ENCODE results near the gene TM4SF18.

TM4SF18 gene

DNA sequence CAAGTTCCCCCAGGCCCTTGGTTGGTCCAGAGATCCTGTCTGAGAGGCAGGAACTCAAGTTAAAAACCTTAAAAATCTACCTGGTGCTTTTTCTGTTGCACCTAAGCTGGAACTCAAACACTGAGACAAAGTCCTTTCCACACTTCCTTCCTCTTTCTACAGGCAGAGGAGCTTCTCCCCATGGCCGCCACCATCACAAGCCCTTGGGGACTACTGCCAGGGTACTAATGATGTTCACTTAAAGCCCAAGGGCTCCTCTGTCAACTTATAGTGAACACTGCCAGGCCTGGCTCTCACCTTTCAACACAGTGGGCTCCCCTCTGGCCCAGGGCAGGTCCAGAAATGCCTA, 26.0 kb downstream of the TM4SF18 start:
- no peak for DNase-seq (ENCODE audit: low spot score)
- H4K8ac ChIP-seq (ENCODE audit: low read depth, low read length) = no peak overlapping the region
- no peak overlapping the region for H2BK120ac ChIP-seq (ENCODE audit: low read depth, low read length)
- no peak overlapping the region for H3K4me3 ChIP-seq (ENCODE audit: low read length in 2 of 2)
- peaks cover 3 to 4% of the 10 kb centered on the region in 2 donors for H3K9me3 ChIP-seq (replicated peaks in 1 of 2; ENCODE audit: control insufficient read depth in 2 of 2, insufficient read depth in 1 of 2, low read depth in 1 of 2, low read length in 2 of 2)
- H3K23ac ChIP-seq (ENCODE audit: low read depth, low read length, poor library complexity) = no peak overlapping the region
- H3K9ac ChIP-seq (ENCODE audit: low read depth, low read length, poor library complexity) = no peak overlapping the region
- H3K27me3 ChIP-seq (ENCODE audit: control insufficient read depth in 3 of 3, insufficient read depth in 3 of 3, low read depth in 1 of 3, low read length in 3 of 3) = peaks cover 0 to 7% (median 0%) of the 10 kb centered on the region in 3 experiments
- no peak overlapping the region for H2BK15ac ChIP-seq (ENCODE audit: low read length)
- H2AFZ ChIP-seq (ENCODE audit: low read length) = no peak overlapping the region
- no peaks in the 10 kb centered on the region for H3K36me3 ChIP-seq (replicated peaks in 1 of 2; ENCODE audit: control insufficient read depth in 2 of 2, insufficient read depth in 2 of 2, low read length in 2 of 2)
- no peak overlapping the region for H3K4me2 ChIP-seq (ENCODE audit: insufficient read depth, low read length, poor library complexity, severe bottlenecking)
- H2AK5ac ChIP-seq (ENCODE audit: low read depth, low read length) = no peak overlapping the region
- H4K91ac ChIP-seq (ENCODE audit: low read depth, low read length, poor library complexity) = no peak overlapping the region
- H2BK5ac ChIP-seq (ENCODE audit: low read length) = no peak overlapping the region
- no peak overlapping the region for H3K14ac ChIP-seq (ENCODE audit: low read length)
- no peak overlapping the region for H3K27ac ChIP-seq (replicated peaks; ENCODE audit: low read length)
- no peaks in the 10 kb centered on the region for H3K79me1 ChIP-seq (ENCODE audit: low read depth, low read length)
- H3K4ac ChIP-seq (ENCODE audit: low read length) = no peak overlapping the region
- no CpG with 5 or more reads among the region's 1 CpG for WGBS, 2 donors (ENCODE audit: extremely low coverage in 2 of 2, insufficient read length in 2 of 2, insufficient replicate concordance in 1 of 2)
- no peaks in the 10 kb centered on the region for H3K4me1 ChIP-seq (ENCODE audit: control insufficient read depth in 2 of 2, insufficient read depth in 1 of 2, low read depth in 1 of 2, low read length in 2 of 2)
- H3K18ac ChIP-seq (ENCODE audit: low read length) = no peak overlapping the region
- no peak overlapping the region for H2BK12ac ChIP-seq (ENCODE audit: low read length)

DNA sequence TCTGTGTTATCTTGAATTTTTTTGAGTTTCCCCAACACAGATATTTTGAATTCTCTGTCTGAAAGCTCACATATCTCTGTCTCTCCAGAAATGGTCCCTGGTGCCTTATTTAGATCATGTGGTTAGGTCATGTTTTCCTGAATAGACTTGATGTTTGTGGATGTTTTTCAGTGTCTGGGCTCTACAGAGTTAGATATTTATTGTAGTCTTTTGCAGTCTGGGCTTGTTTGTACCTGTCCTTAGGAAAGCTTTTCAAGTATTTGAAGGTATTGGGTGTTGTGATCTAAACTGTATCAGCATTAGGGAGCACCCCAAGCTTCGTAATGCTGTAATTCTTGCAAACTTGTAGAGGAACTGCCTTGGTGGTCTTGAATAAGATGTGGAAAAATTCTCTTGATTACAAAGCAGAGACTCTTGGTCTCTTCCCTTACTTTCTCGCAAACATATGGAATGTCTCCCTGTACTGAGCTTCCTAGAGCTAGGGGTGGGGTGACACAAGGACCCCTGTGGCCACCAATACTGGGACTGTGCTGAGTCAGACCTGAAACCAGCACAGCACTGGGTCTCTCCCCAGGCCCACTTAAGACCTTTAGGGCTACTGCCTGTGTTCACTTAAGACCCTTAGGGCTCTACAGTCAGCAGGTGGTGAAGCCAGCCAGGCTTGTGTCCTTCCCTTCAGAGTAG, 26.5 kb downstream of the TM4SF18 start:
- no peak overlapping the region for H4K91ac ChIP-seq (ENCODE audit: low read depth, low read length, poor library complexity)
- no peak overlapping the region for H3K14ac ChIP-seq (ENCODE audit: low read length)
- peaks cover 0 to 7% (median 0%) of the 10 kb centered on the region in 3 experiments for H3K27me3 ChIP-seq (ENCODE audit: control insufficient read depth in 3 of 3, insufficient read depth in 3 of 3, low read depth in 1 of 3, low read length in 3 of 3)
- no peaks in the 10 kb centered on the region for H3K79me1 ChIP-seq (ENCODE audit: low read depth, low read length)
- peaks cover 3 to 4% of the 10 kb centered on the region in 2 donors for H3K9me3 ChIP-seq (replicated peaks in 1 of 2; ENCODE audit: control insufficient read depth in 2 of 2, insufficient read depth in 1 of 2, low read depth in 1 of 2, low read length in 2 of 2)
- no peak overlapping the region for H3K27ac ChIP-seq (replicated peaks; ENCODE audit: low read length)
- no peak overlapping the region for H2BK5ac ChIP-seq (ENCODE audit: low read length)
- no peak overlapping the region for H2BK120ac ChIP-seq (ENCODE audit: low read depth, low read length)
- H2AK5ac ChIP-seq (ENCODE audit: low read depth, low read length) = no peak overlapping the region
- H3K4me2 ChIP-seq (ENCODE audit: insufficient read depth, low read length, poor library complexity, severe bottlenecking) = no peak overlapping the region
- H3K9ac ChIP-seq (ENCODE audit: low read depth, low read length, poor library complexity) = no peak overlapping the region
- no CpG with 5 or more reads among the region's 2 CpGs for WGBS, 2 donors (ENCODE audit: extremely low coverage in 2 of 2, insufficient read length in 2 of 2, insufficient replicate concordance in 1 of 2)
- H4K8ac ChIP-seq (ENCODE audit: low read depth, low read length) = no peak overlapping the region
- no peak overlapping the region for H2AFZ ChIP-seq (ENCODE audit: low read length)
- H3K23ac ChIP-seq (ENCODE audit: low read depth, low read length, poor library complexity) = no peak overlapping the region
- H3K4ac ChIP-seq (ENCODE audit: low read length) = no peak overlapping the region
- no peak for DNase-seq (ENCODE audit: low spot score)
- no peaks in the 10 kb centered on the region for H3K4me1 ChIP-seq (ENCODE audit: control insufficient read depth in 2 of 2, insufficient read depth in 1 of 2, low read depth in 1 of 2, low read length in 2 of 2)
- H3K36me3 ChIP-seq (replicated peaks in 1 of 2; ENCODE audit: control insufficient read depth in 2 of 2, insufficient read depth in 2 of 2, low read length in 2 of 2) = no peaks in the 10 kb centered on the region
- H2BK12ac ChIP-seq (ENCODE audit: low read length) = no peak overlapping the region
- no peak overlapping the region for H3K18ac ChIP-seq (ENCODE audit: low read length)
- H2BK15ac ChIP-seq (ENCODE audit: low read length) = no peak overlapping the region
- H3K4me3 ChIP-seq (ENCODE audit: low read length in 2 of 2) = no peak overlapping the region

DNA sequence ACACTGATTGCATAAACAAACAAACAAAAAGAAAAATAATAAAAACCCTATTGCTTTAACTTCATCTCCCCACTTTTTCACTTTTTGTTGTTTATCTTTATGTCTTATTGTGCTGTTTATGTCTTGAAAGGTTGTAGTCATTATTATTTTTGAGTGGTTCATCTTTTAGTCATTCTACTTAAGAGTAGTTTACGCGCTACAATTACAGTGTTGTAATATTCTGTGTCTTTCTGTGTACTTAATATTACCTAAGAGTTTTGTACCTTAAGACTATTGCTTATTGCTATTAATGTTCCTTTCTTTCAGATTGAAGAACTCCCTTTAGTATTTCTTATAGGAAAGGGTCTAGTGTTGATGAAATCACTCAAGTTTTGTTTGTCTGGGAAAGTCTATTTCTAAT, 28.1 kb downstream of the TM4SF18 start:
- Histone ChIP-seq H2BK120ac (ENCODE audit: low read depth, low read length) (no peak overlapping the region), H3K9me3 (replicated peaks in 1 of 2; ENCODE audit: control insufficient read depth in 2 of 2, insufficient read depth in 1 of 2, low read depth in 1 of 2, low read length in 2 of 2) (peaks cover 0 to 2% of the 10 kb centered on the region in 2 donors), H3K36me3 (replicated peaks in 1 of 2; ENCODE audit: control insufficient read depth in 2 of 2, insufficient read depth in 2 of 2, low read length in 2 of 2) (no peaks in the 10 kb centered on the region), H3K27ac (replicated peaks; ENCODE audit: low read length) (no peak overlapping the region), H3K23ac (ENCODE audit: low read depth, low read length, poor library complexity) (no peak overlapping the region), H3K18ac (ENCODE audit: low read length) (no peak overlapping the region), H3K4me1 (ENCODE audit: control insufficient read depth in 2 of 2, insufficient read depth in 1 of 2, low read depth in 1 of 2, low read length in 2 of 2) (peaks cover 0 to 3% of the 10 kb centered on the region in 2 donors), H4K91ac (ENCODE audit: low read depth, low read length, poor library complexity) (no peak overlapping the region), H3K79me1 (ENCODE audit: low read depth, low read length) (no peaks in the 10 kb centered on the region), H4K8ac (ENCODE audit: low read depth, low read length) (no peak overlapping the region), H3K9ac (ENCODE audit: low read depth, low read length, poor library complexity) (no peak overlapping the region), H2AFZ (ENCODE audit: low read length) (no peak overlapping the region), H3K4me2 (ENCODE audit: insufficient read depth, low read length, poor library complexity, severe bottlenecking) (no peak overlapping the region), H2BK15ac (ENCODE audit: low read length) (no peak overlapping the region), H3K4ac (ENCODE audit: low read length) (no peak overlapping the region), H2BK5ac (ENCODE audit: low read length) (no peak overlapping the region), H2BK12ac (ENCODE audit: low read length) (no peak overlapping the region), H3K4me3 (ENCODE audit: low read length in 2 of 2) (no peak overlapping the region), H3K14ac (ENCODE audit: low read length) (no peak overlapping the region), H2AK5ac (ENCODE audit: low read depth, low read length) (no peak overlapping the region), H3K27me3 (ENCODE audit: control insufficient read depth in 3 of 3, insufficient read depth in 3 of 3, low read depth in 1 of 3, low read length in 3 of 3) (no peaks in the 10 kb centered on the region)
- no peak for DNase-seq (ENCODE audit: low spot score)
- no CpG with 5 or more reads among the region's 2 CpGs for WGBS, 2 donors (ENCODE audit: extremely low coverage in 2 of 2, insufficient read length in 2 of 2, insufficient replicate concordance in 1 of 2)

DNA sequence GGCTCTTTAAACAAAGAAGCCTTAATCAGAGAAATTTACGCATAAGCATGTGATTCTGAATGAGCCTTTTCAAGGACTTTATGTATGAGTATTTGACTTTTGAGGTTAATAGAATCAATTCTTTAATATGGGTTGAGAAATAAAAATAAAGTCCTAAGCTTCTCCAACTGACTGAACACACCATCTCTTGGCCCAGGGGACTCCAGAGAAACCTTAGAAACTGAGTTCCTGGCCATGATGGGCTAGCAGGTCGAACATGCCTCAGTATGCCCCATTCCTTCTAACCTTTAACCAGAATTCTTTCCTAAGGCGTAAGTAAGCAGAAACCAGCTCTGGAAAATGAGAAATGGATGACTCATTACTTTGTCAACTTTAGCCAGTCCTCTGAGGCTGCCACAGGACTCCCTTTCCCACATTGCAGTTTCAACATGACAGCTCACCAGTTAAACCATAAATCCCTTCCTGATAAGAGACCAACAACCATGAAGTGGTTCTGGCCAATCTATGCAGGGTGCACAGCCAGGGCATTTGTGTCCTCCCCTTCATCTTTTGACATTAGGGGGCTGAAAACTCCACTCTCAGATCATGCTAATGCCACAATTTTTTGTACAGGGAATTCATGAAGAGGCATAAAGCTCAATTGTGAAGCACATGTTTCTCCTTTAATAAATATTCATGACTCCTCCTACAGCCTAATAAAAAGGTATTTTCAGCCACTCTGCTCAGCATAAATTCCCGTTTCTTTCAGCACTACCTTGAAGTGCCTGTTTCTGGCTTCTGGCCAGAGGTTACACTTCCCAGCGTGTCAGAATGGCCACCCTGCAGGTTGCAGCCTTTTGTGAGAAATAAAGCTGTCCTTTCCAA, 33.3 kb downstream of the TM4SF18 start:
- Histone ChIP-seq H3K23ac (ENCODE audit: low read depth, low read length, poor library complexity) (no peak overlapping the region), H3K4me1 (ENCODE audit: control insufficient read depth in 2 of 2, insufficient read depth in 1 of 2, low read depth in 1 of 2, low read length in 2 of 2) (peaks cover 0 to 7% of the 10 kb centered on the region in 2 donors), H3K14ac (ENCODE audit: low read length) (no peak overlapping the region), H2AK5ac (ENCODE audit: low read depth, low read length) (no peak overlapping the region), H2BK120ac (ENCODE audit: low read depth, low read length) (no peak overlapping the region), H3K9me3 (replicated peaks in 1 of 2; ENCODE audit: control insufficient read depth in 2 of 2, insufficient read depth in 1 of 2, low read depth in 1 of 2, low read length in 2 of 2) (peaks cover 2 to 3% of the 10 kb centered on the region in 2 donors), H4K91ac (ENCODE audit: low read depth, low read length, poor library complexity) (no peak overlapping the region), H2BK5ac (ENCODE audit: low read length) (no peak overlapping the region), H3K4me3 (ENCODE audit: low read length in 2 of 2) (no peak overlapping the region), H3K4me2 (ENCODE audit: insufficient read depth, low read length, poor library complexity, severe bottlenecking) (no peak overlapping the region), H2BK12ac (ENCODE audit: low read length) (no peak overlapping the region), H3K36me3 (replicated peaks in 1 of 2; ENCODE audit: control insufficient read depth in 2 of 2, insufficient read depth in 2 of 2, low read length in 2 of 2) (no peaks in the 10 kb centered on the region), H3K27me3 (ENCODE audit: control insufficient read depth in 3 of 3, insufficient read depth in 3 of 3, low read depth in 1 of 3, low read length in 3 of 3) (no peaks in the 10 kb centered on the region), H3K27ac (replicated peaks; ENCODE audit: low read length) (no peak overlapping the region), H3K18ac (ENCODE audit: low read length) (no peak overlapping the region), H3K9ac (ENCODE audit: low read depth, low read length, poor library complexity) (no peak overlapping the region), H2AFZ (ENCODE audit: low read length) (peak overlapping the region; percentile 36), H2BK15ac (ENCODE audit: low read length) (no peak overlapping the region), H3K4ac (ENCODE audit: low read length) (no peak overlapping the region), H3K79me1 (ENCODE audit: low read depth, low read length) (no peaks in the 10 kb centered on the region), H4K8ac (ENCODE audit: low read depth, low read length) (no peak overlapping the region)
- no CpG with 5 or more reads among the region's 5 CpGs for WGBS, 2 donors (ENCODE audit: extremely low coverage in 2 of 2, insufficient read length in 2 of 2, insufficient replicate concordance in 1 of 2)
- DNase-seq (ENCODE audit: low spot score) = no peak
